Stimulated activated CD4-positive, alpha-beta T cell treated with anti-CD3 and anti-CD28 coated beads, Interleukin-2, amount 100 ng/mL, for 24 hours (primary cell): ENCODE measurements around the gene DNASE1L2.

Source experiments
- DNase-seq, 2 donors: peaks; one replicate each; pipeline ENCODE4 v3.0.0-alpha.2; 2020

DNASE1L2 gene

DNA sequence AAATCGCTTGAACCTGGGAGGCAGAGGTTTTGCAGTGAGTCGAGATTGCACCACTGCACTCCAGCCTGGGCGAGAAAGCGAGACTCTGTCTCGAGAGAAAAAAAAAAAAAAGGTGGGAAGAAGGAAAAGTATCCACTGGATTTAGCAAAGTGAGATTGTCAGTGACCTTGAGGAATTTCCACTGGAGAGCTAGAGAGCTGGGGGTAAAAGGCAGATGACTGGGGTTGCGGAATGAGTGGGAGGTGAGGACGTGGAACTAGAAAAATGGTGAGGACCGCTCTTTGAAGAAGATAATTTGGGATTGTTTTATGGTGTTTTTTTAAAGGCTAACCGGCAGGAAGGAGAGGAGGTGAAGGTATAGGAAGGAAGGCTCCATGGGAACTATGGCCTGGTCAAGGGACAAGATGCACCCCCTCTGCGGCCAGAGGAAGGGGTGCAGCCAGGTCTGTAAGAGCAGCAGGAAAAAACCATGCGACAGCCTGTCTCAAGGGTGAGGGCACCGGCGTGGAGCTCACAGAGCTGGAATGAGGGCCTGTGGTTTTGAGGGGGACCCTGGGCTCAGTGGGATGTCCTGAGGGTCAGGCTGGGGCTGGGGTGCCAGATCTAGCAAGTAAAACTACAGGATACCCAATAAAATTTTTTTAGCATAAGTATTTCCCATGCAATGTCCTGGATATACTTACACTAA is 31.7 kb upstream of the DNASE1L2 start:
- DNase-seq = peak in 1 of 2 donors; percentile 18

DNA sequence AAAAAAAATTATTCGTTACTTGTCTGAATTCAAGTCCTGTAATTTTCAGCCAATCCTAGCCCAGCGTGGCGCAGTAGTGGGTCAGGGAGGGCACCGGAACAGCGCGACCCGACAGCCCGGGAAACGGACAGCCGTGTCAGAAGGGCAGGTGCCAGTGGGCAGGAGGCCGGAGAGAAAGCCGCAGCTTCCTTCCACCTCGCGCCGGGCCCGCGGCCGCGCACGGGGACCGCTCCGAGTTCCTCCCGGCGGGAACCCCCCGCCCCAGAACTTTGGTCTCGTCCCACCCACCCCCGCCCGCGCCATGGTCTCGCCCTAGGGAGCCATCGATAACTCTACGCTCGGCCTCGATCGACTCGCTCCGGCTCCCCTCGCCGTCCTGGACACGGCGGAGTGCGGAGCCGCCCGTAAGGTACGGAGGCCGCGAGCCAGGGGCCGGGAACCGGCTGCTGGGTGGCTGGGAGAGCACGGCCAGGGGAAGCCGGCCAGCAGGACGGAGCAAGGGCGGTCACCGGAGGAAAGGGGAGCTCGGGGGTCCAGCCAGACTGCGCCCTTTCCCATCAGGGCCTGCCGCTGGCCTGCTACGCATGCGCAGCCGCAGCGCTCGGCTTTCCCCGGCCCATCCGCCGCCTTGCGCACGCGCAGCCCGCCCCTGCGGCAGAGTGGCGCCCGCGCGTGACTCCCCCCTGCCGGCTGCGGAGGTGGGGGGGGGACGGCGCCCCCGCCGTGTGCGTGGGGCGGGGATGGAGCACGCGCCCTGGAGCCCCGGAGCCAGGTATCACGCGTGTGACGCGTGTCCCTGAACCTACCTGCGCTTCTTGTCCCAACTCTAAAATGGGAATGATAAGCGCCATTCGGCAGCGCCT is 30.9 kb upstream of the DNASE1L2 start, which contains the start of gene MLST8:
TSS of gene MLST8 (plus strand) at position 351 of the 863 bp plus-strand sequence. CDS start 632 bp downstream, outside the sequence.
- DNase-seq = peak; percentile 88 to 90

DNA sequence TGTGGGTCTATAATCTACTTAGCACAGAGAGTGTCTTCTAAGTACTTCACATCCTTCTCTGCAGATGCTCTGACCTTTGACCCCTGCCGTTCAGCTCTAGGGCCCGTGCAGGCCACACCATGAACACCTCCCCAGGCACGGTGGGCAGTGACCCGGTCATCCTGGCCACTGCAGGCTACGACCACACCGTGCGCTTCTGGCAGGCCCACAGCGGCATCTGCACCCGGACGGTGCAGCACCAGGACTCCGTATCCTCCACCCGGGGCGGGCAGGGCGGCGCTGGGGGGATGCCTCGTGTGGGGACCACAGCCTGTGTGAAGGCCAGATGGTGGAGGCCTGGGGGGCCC is 30.3 kb upstream of the DNASE1L2 start:
- no peak for DNase-seq

DNA sequence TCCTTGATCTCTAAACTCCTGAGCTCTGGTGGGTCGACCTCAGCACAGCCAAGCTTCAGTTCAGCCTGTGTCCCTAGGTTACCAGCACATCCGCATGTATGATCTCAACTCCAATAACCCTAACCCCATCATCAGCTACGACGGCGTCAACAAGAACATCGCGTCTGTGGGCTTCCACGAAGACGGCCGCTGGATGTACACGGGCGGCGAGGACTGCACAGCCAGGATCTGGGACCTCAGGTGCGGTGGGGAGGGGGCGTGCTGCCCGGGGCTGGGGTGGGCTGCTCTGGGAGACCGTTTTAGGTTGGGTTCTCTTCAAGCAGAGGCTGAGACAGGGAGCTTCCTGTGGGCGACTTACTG is 29.8 kb upstream of the DNASE1L2 start:
- no peak for DNase-seq

DNA sequence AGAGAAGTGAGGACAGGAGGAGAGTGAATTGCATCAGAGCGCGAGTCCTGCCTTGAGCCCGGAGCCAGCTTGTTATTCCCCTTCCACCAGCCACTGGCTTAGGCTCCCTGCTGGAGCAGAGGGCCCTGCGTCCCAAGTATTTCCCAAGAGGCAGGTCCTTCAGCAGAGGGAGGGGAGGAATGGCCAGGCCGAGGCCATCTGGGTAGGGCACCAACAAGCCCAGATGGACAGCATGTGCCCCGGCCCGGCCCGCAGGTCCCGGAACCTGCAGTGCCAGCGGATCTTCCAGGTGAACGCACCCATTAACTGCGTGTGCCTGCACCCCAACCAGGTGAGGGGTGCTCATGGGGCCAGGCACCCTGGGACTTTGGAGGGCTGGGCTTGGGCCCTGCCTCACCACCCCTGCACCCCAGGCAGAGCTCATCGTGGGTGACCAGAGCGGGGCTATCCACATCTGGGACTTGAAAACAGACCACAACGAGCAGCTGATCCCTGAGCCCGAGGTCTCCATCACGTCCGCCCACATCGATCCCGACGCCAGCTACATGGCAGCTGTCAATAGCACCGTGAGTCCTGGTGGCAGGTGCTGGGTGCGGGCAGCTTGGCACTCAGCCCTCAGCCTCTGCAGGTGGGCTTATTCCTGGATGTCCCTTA is 29.3 kb upstream of the DNASE1L2 start:
- DNase-seq = no peak

DNA sequence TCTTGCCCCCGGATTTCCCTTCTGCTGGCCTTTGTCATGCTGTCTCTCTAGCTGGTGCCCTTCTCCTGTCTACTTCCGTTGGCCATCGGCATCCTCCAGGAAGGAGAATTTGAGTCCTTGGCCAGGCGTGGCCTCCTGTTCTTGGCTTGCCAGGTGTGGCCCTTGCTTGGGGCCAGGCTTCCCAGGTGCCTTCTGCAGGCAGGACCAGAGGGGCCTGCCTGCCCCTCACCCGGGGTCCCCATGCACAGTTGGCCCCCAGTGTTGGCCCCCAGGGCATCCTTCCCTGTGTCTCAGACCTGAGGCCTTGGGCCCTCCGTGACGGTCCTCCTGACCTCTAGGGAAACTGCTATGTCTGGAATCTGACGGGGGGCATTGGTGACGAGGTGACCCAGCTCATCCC is 28.4 kb upstream of the DNASE1L2 start:
- DNase-seq = no peak

DNA sequence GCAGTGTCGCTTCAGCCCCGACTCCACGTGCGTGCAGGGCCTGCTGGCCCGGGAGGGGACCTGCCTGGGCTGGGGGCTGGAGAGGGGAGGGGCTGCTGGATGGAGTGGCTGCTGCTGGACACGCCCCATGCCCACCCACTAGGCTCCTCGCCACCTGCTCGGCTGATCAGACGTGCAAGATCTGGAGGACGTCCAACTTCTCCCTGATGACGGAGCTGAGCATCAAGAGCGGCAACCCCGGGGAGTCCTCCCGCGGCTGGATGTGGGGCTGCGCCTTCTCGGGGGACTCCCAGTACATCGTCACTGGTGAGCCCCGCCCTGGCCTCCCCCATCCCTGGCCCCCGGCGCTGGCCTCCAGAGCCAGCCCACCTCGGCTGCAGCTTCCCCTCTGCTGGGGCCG is 27.9 kb upstream of the DNASE1L2 start:
- DNase-seq = no peak

DNA sequence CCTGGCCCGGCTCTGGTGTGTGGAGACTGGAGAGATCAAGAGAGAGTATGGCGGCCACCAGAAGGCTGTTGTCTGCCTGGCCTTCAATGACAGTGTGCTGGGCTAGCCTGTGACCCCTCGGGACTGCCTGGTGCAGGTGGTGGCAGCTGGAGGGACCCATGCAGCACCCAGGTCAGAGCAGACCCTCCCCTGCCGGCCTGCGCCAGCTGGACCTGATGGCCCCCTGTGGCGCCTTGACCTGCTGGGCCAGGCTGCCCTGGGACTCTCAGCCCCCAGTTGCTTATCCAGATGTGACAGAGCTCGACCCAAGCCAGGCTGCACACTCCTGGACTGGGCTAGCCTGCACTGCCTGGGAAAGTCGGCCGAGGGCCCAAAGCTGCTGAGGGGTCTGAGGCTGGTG is 27.5 kb upstream of the DNASE1L2 start:
- DNase-seq = no peak

DNA sequence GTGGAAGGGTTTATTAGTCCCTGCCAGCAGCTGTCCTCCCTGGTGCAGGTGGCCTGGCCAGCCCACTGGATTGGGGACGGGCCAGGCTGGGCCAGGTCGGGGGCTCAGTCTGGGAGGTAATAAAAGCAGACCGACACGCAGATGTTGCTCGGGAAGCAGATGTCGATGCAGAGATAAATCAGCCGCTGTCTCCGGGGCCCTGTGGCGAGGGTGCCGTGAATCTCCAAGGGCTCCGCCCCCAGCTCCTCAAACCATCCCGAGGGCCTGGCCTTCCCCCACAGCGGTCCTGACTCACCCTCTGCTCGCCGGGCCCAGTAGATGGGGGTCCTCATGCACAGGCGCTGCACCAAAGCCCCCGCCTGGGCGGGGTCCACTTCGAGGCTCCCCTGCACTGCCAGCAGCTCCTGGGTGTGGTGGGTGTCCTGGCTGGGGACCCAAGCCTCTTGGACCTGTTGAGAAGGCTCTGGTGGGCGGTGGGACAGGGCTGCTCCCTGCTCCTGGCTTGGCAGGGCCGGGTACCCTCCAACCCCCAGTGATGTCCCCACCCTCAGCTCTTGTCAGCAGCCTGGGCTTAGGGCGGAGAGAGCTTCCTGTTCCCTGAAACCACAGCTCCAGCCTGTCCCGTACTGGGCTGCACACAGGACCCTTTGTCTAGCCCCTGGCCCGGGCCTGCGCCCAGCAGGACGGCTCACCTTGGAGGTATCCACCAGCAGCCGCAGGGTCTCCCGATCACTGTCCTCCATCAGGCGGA is 26.8 kb upstream of the DNASE1L2 start:
- no peak for DNase-seq

DNA sequence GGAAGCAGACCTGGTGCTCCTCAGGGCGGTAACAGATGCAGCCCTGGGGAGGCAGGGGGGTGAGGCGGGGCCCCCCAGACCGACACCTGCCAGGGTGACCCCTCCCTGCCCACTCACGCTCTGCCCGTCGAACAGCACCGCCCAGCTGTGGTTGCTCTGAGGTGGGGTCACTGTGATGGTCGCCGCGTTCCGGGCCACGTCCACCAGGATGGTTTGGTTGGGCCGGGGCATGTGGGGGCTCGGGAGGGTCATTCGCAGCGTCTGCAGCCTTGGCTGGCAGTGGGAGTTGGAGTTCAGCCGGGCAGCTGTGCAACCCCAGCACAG is 26.3 kb upstream of the DNASE1L2 start:
- DNase-seq = no peak

DNA sequence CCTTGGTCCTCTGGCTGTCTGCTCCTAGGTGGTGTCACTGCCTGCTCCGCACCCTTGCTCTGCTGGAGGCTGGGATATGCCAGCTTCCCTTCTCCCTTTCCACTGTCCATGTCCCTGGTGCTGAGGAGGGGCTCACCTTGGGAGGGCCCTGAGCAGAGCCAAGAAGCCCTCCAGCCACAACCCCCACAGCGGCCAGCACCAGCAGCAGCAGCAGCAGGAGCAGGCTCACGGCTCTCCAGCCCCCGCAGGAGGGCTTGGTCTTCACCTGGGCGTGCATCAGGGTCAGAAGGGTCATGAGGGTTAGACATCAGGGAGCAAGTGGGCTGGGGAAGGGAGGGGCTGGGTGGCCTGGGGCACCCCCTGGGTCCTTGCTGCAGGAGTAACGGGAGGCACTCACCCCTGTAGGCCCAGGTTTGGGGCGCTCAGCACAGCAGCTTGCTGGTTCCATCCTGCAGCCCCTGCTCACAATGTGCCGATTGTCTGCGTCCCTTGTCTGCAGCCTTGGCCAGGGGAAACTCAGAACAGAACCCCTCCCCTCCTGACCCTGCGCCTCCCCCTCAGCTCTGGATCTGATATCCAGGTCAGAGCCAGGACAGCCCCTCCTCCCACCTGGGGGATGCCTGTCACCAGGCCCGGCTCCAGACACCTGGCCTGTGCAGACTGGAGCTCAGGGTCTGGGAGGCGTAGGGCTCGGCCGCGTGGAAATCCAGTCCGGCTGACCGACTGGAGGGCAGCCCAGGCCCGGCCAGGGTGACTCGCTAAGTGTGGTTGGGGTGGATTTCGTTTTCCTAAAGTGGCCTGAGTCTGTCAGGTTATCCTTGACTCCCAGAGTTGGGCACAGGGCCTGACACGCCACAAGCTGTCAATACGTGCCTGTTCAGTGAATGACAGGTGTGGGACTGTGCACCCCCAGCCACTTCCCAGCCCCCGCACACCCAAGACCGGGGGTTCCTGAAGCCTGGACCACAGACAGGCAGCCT is 25.6 kb upstream of the DNASE1L2 start, which contains the start of gene BRICD5:
TSS of gene BRICD5 (minus strand) at position 478 of the 980 bp plus-strand sequence. CDS start at position 448, 30 bp downstream.
- peak in 1 of 2 donors; percentile 22 for DNase-seq

DNA sequence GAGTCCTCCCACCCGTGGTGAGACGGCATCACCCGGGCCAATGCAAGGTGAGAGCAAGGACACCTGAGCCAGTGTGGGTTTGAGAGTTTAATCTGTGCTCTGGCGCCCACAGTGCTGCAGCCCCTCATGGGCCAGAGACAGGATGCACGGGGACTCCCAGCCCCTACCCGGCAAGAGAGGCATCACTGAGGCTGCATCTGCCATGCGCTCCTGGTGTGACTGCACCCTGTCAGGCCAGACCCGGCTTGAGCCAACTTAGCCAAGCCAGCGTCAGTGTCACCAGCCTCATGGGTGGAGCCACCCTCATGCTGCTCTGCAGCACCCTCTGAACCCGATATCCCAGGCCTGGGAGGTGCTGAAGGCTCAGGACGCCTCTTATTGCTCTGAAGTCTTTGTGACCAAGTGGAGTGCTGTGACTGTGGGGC is 24.3 kb upstream of the DNASE1L2 start:
- peak in 1 of 2 donors; percentile 17 for DNase-seq

DNA sequence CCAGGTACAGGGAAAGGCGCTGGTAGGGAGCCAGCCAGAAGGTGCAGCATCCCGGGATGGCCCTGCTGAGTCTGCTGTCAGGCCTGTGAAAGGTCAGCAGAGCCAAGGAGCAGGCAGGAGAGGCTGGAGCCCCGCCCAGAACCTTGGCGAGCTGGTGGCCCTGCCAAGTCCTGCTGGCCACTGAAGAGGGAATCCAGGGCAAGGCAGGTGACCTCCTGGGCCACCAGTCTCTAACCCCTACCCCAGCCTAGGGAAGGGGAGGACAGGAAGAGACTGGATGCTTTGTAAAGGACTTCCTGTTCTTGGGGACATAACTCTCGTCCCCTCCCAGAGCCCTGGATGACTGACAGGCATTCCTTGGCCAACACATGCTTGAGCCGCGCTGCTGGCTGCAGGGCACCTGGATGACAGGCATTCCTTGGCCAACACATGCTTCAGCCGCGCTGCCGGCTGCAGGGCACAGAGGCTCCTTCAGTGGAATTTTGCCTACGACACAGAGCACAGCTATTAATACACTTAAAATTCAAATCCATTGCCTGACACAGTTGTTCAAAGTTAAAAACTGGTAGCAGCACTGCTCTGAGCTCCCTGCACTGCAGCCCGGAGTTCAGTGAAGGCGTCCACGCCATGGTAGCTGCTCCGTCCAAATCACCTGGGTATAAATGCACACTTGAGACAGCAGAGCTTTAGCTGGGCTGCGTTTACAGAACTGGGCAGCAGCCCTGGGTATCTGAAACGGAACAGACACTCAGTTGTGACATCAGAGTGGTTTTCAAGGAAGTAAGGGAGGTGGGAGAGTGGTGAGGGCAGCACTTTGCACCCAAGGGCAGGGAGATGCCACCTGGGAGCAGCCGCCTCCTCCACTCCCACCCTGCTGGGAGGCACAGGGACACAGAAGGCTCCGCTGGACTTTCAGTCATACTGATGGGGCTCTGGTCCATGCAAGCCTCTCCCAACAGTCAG is 23.6 kb upstream of the DNASE1L2 start:
- peak in 1 of 2 donors; percentile 15 for DNase-seq

DNA sequence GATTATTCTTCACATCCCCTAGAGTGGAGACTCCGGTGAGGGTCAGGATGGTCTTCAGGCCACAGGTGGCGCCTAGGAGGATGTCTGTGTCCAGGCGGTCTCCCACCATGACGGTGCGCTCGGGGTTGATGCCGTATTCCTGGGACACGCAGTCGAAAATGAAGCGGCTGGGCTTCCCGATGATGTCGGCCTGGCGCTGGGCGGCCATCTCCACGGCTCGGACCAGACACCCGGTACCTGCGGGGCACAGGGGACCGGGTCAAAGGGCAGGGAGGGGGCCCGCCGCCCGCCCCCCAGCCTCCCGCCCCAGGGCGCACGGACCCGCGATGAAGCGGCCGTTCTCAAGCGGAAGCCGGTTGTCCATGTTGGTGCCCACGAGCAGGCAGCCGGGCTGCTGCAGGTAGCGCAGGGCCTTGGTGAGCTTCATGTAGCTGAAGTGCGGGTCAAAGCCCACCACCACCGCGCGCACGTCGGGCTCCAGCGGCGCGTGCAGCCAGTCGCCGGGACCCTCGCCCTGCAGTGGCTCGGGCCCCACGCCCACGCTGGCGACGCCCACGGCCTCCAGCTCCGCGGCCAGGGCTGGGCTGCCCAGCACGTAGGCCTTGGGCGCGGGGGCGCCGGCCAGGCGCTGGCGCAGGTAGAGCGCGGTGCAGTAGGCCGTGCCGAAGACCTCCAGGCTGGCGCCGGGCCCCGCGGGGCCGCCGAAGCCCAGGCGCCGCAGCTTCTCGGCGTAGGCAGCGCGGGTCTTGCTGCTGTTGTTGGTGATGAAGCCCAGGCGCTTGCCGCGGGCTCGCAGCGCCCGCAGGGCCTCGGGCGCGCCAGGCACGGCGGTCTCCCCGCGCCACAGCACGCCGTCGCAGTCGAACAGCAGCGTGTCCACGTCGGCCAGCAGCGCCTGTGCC is 22.2 kb upstream of the DNASE1L2 start:
- peak in 1 of 2 donors; percentile 33 for DNase-seq

DNA sequence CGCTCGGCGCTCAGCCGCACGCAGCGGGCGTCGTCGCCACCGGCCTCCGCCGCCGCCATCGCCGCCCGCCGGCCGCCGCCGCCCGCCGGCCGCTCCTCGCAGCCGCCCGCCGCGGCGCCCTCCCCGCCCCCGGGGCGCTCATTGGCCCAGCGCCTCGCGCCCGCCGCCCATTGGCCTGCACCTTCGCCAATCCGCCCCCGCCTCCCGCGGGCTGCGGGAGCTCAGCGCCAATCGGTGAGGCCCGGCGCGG is 21.6 kb upstream of the DNASE1L2 start, which contains the start of gene PGP:
TSS of gene PGP (minus strand) at position 122 of the 250 bp plus-strand sequence. CDS start at position 59, 63 bp downstream.
- no peak for DNase-seq

DNA sequence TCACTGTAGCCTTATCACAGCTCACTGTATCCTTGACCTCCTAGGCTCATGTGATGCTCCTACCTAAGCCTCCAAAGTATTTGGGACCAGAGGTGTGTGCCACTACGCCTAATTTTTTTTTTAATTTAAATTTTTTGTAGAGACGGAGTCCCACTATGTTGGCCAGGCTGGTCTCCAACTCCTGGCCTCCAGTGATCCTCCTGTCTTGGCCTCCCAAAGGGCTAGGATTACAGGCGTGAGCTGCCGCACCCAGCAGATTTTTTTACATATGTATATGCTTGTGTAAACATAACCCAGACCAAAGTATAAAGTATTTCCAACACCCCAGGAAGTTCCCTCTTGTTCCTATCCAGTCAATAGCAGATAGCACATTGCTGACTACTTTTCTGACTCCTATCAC is 19.9 kb upstream of the DNASE1L2 start:
- no peak for DNase-seq

DNA sequence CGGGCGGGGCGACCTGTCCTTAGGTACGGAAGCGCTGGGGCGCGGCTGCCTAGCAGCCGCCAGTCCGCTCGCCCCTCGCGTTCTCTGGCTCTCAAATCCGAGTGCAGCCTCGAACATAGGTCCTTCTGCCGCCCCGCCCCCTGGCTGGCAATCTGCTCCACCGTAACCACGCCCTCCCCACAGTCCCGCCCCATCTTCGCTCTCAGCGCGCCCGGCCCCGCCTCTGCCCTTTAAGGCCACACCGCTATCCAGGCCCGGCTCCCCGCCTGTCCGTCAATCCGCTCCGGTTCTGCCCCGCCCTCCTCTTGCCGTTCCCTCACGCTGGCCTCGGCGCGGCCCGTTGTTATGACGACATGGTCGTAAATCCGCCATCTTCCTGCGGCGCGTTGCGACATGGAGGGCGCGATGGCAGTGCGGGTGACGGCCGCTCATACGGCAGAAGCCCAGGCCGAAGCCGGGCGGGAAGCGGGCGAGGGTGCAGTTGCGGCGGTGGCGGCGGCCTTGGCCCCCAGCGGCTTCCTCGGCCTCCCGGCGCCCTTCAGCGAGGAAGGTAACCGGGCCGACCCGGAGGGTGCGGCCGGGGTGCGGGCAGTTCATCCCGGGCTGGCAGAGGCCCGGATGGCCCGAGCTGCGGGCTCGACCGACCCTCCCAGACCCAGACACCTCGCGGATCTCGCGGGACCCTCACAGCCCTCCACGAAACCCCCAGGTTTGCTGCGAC is 12.9 kb upstream of the DNASE1L2 start, which contains the start of gene E4F1:
TSS of gene E4F1 (plus strand) at position 371 of the 721 bp plus-strand sequence. CDS start at position 394, 23 bp downstream.
- DNase-seq = peak; percentile 100

DNA sequence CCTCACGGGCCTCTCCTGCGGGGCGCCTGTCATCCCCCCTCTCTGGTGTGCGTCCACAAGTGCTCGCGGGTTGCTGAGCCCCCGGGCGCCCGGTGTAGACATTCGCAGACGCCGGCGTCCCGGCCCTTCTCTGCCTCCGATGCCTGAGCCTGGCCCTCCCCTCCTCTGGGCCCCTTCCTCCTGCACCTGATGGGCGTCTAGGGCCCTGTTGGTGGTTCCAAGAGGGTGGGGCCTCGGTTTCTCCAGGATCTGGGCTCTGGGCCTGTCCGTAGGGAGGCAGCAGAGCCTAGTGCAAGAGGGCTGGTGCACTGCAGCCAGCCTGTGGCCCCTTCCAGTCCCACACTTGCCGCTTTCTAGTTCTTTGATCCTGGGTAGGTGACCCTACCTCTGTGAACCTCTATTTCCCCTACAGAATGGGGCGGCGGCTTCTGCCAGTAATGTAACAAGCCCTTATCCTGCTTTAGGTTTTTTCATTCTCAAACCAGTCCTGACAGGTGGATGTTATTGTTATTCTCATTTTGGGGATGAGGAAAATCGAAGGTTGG is 12.2 kb upstream of the DNASE1L2 start:
- DNase-seq = peak in 1 of 2 donors; percentile 40
